CD4-positive, alpha-beta T cell treated with Interleukin-6 at 100 ng/mL for 8 hours (primary cell): ENCODE data around the gene UGGT2.
"Not testable (repeated sequence)": the region's sequence is repeated elsewhere in the genome, so short reads cannot be mapped to it uniquely, and the experiment has no call there.

ENCODE experiments used
- DNase-seq: peaks from one replicate; pipeline ENCODE4 v3.0.0-alpha.2; 2020; ENCODE audit warnings: mixed read lengths, low spot score

UGGT2 gene

GRCh38 chr13:96053003-96053703 is at the start of gene UGGT2:
Gene UGGT2, minus strand, starts transcription at chr13:96053401. Its CDS starts 89 bp downstream, at chr13:96053312.
- DNase-seq: no peak

GRCh38 chr13:96100457-96101220 is 47.4 kb upstream of the UGGT2 start:
- no peak for DNase-seq

- no peak for DNase-seq
These were observed 40.2 kb upstream of the UGGT2 start for GRCh38 chr13:96093296-96094006.

GRCh38 chr13:96091164-96092117 is 38.2 kb upstream of the UGGT2 start:
- DNase-seq: no peak

- DNase-seq: no peak
These were observed 37.3 kb upstream of the UGGT2 start for GRCh38 chr13:96090240-96091101.

GRCh38 chr13:96089749-96090239 is 36.6 kb upstream of the UGGT2 start, which contains the start of gene HS6ST3:
Gene HS6ST3, plus strand, starts transcription at chr13:96090107.
- no peak for DNase-seq

GRCh38 chr13:96089139-96089538 is 35.9 kb upstream of the UGGT2 start:
- no peak for DNase-seq

- no peak for DNase-seq
These were observed 33.5 kb upstream of the UGGT2 start for GRCh38 chr13:96086736-96087135.

GRCh38 chr13:96082640-96083039 is 29.4 kb upstream of the UGGT2 start:
- no peak for DNase-seq

- DNase-seq: no peak
These were observed 28.7 kb upstream of the UGGT2 start for GRCh38 chr13:96081888-96082287.

GRCh38 chr13:96080676-96081075 is 27.5 kb upstream of the UGGT2 start:
- DNase-seq: no peak

GRCh38 chr13:96075953-96076543 is 22.8 kb upstream of the UGGT2 start:
- DNase-seq: no peak

GRCh38 chr13:96072392-96072791 is 19.2 kb upstream of the UGGT2 start:
- no peak for DNase-seq

GRCh38 chr13:96071504-96071903 is 18.3 kb upstream of the UGGT2 start:
- DNase-seq: no peak

GRCh38 chr13:96068729-96069128 is 15.5 kb upstream of the UGGT2 start:
- no peak for DNase-seq

GRCh38 chr13:96065849-96066248 is 12.6 kb upstream of the UGGT2 start:
- DNase-seq: no peak

GRCh38 chr13:96052656-96053002 is 572 bp downstream of the UGGT2 start:
- no peak for DNase-seq

- DNase-seq: not testable (repeated sequence)
These were observed 1.3 kb downstream of the UGGT2 start for GRCh38 chr13:96051946-96052345.

- DNase-seq: not testable (repeated sequence)
These were observed 1.7 kb downstream of the UGGT2 start for GRCh38 chr13:96051491-96051890.

- not testable (repeated sequence) for DNase-seq
These were observed 2.2 kb downstream of the UGGT2 start for GRCh38 chr13:96050955-96051354.
